Stimulated activated CD8-positive, alpha-beta memory T cell treated with anti-CD3 and anti-CD28 coated beads, Interleukin-15, amount 100 ng/mL, for 1 hour (primary cell): ENCODE results near the gene RPL18A.

Experiments used
- DNase-seq: peaks from one replicate; pipeline ENCODE4 v3.0.0-alpha.2; 2020; ENCODE audit warnings: low read depth

RPL18A gene

DNA sequence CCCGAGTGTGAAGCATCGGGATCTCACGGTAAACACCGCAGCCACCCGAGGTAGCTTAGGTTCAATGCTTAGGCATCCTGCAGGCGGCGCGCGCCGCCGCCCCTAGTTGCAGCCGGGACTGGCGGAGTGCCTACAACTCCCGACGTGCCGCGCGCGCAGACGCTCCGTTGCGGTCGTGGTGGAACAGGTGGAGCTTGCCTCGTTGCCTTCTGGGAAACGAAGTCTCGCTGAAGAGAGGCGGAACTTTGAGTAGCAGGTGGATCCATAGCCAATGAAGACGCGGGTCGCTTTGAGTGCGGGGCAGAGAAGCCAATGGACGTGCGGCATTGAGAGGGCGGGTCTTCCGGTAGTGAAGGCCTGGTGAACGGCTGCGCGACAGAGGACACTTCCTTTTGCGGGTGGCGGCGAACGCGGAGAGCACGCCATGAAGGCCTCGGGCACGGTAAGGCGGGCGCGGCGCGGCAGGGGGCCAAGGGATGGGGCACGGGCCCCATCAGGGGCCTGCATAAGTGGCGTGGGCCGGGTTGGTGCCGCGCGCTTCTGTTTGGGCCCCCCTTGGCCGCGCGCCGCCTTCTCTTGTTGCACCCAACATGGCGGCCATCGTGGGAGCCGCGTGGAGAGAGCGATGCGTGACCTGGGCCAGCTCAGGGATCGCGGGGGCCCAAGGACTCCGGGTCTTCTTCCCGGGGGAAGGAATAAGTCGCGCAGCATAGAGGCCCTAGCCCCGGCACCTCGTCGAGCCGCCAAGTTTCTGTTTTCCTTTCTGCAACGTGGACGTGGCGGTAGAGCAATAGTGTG is at the start of gene RPL18A:
RPL18A (plus strand) TSS at position 378 of the 798 bp plus-strand sequence; CDS start at position 425, 47 bp downstream.
- DNase-seq: peak; percentile 97

DNA sequence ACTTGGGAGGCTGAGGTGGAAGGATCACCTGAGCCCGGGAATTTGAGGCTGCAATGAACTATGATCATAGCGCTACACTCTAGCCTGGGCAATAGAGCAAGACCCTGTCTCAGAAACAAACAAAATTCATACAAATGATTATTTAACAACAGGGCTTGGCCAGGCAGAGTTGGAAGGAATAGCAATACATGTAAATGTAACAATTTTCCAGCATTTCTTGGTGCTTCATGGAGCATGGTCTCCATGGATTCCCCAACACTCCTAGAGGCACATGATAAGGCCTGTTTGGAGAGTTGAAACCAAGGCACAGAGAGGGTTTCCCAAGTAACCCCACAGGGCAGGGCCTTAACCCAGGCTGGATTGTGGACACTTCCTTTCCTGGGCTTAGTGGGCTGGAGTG is 48.6 kb upstream of the RPL18A start:
- DNase-seq: no peak

DNA sequence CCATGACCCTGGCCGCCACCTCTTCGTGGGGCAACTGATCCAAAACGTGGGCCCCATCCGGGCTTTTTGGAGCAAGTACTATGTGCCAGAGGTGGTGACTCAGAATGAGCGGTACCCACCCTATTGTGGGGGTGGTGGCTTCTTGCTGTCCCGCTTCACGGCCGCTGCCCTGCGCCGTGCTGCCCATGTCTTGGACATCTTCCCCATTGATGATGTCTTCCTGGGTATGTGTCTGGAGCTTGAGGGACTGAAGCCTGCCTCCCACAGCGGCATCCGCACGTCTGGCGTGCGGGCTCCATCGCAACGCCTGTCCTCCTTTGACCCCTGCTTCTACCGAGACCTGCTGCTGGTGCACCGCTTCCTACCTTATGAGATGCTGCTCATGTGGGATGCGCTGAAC is 48.0 kb upstream of the RPL18A start:
- no peak for DNase-seq

DNA sequence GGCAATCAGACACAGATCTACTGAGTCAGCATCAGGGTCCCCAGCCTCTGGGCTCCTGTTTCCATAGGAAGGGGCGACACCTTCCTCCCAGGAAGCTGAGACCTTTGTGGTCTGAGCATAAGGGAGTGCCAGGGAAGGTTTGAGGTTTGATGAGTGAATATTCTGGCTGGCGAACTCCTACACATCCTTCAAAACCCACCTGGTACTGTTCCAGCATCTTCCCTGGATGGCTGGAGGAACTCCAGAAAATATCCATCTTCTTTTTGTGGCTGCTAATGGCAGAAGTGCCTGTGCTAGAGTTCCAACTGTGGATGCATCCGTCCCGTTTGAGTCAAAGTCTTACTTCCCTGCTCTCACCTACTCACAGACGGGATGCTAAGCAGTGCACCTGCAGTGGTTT is 47.6 kb upstream of the RPL18A start:
- DNase-seq: no peak

DNA sequence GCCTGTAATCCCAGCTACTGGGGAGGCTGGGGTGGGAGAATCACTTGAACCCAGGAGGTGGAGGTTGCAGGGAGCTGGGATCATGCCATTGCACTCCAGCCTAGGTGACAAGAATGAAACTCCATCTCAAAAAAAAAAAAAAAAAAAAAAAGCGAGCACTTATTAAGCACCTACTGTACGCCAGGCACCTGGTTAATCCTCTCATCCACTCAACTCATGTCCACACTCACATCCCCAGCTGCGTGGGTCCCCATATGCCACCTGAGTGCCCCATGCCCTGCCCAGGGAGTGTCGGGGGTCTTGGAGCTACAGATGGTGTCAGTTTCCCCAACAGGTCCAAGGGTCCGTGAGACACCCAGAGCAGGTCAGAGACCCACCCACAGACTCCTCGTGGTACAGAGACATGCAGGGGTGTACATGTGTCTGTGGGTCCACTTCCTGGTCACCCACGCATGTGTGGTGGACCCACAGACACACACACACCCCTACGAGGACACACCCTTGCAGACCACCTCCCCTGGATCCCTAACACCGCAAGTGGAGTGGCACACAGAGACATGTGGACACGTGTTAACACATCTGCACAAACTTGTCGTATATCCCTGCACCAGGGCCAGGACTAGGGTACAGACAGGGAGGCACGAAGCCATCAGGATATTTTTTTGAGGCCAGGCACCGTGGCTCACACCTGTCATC is 41.9 kb upstream of the RPL18A start:
- no peak for DNase-seq

DNA sequence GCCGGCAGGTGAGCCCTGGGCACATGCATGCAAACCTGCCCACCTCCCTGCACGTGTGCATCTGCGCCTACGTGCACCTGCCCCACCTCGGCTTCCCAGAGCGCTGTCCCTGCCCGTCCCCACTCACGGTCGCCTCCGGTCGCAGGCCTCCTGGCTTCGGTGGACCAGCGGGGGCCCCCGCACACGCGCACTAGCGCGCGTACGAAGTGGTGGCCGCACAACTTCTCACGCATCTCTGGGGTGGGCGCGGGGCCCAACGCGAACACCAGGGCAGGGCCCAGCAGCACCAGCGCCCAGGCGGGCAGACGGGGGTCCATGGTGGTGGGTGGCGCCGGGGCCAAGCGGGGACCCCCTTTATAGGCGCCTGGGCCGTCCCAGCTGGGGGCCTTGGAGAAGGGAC is 38.5 kb upstream of the RPL18A start, which contains the start of gene INSL3:
INSL3 (minus strand) TSS at position 330 of the 400 bp plus-strand sequence; CDS start at position 317, 13 bp downstream.
- DNase-seq: no peak

DNA sequence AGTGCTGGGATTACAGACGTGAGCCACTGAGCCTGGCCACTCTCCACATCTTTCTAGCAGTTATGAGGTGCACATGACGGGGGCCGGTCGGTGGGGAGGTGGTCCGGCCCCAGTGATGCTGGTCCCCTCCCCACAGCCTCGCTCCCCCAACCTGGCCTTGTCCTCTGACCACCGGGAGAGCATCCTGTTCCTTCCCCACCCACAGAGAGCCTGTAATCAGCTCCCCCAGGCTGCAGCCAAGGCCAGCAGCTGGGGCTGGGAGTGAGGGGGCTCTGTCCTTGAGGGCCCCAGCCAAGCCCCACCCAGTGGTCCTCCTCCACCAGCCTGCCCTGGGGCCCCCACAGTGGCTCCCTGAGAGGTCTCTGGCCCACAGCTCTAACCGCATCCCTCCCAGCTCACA is 35.4 kb upstream of the RPL18A start:
- no peak for DNase-seq

DNA sequence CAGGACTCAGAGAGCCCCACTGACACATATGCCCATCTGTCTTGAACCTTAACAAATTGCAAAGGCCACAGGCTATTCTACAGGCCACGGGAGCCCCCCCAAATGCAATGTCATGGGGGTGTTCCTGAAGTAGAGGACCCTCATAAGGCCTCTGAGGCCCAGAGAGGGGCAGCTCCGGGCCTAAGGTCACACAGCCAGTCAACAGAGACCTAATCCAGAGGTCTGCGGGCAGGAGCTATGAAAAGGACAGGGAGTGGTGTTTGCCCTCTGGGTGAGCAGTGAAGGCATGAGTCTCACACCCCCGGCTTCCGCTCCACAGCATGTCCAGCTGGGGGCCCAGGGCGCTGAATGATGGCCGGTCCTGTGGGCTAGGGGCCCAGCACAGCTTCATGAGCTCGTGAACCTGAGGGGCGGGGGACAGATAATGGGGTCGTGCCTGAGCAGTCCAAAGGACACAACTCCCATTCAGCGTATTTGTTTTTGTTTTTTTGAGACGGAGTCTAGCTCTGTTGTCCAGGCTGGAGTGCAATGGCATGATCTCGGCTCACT is 33.1 kb upstream of the RPL18A start:
- no peak for DNase-seq

DNA sequence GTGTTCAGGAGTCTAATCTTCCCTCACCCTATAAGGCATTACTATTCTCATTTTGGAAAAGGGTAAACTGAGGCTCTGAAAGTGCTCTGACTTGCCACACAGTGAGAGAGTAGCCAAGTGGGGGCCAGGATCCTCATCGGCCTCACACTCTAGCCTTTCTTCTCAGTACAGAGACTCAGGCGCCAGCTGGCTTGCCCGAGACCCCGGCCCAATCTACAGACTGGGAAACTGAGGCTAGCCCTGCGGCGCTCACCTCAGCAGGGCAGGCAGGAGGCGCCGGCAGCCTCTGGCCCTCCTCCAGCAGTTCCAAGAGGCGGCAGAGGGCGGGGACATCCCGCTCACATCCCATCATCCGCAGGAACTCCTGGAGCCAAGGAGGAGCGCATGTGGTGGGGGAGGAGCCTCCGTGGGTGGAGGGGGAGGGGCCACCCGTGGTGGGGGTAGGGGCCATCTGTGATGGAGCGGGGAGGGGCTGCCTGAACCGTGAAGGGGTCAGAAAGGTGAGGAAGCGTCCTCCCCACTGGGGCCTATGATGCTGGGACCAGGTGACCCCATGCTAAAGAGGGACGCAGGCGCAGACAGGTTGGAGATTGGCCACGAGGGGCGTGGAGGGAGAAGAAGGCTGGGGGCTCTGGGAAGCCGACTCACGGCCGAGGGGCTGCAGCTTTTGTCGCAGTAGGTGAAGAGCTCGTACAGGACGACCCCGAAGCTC is 29.7 kb upstream of the RPL18A start:
- DNase-seq: no peak

DNA sequence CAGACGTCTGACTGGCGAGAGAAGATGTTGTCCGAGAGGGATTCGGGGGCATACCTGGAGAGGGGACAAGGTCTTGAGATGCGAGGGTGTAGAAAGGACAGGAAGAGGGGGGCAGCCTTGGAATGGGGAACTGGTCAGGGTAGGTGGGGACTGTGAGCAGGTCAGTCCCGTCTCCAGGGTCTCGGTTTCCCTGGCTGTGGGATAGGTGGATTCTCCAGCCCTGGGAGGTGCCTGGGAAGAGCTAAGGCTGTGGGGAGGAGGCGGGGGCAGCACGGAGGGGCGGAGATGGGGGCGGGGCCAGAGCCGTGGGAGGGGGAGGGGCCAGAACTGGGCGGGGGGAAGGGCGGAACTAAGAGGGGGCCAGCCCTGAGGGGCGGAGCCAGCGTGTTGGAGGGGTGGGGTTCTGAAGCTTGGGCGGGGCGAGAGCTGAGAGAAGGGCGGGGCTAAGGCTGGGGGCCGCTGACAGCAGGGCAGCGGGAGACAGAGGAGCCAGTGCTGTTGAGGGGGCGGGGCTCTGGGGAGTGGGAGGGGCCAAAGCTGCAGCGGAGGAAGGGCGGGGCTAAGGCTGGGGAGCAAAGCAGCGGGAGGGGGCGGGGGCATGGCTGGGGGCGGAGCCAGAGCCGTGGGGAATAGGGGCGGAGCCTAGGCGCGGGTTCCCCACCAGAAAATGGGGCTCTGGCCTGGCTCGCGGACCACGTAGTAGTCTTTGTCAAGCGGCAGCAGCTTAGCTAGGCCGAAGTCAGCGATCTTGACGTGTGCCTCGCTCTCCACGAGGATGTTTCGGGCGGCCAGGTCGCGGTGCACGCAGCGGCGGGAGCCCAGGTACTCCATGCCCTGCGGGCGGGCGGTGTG is 28.9 kb upstream of the RPL18A start:
- no peak for DNase-seq

DNA sequence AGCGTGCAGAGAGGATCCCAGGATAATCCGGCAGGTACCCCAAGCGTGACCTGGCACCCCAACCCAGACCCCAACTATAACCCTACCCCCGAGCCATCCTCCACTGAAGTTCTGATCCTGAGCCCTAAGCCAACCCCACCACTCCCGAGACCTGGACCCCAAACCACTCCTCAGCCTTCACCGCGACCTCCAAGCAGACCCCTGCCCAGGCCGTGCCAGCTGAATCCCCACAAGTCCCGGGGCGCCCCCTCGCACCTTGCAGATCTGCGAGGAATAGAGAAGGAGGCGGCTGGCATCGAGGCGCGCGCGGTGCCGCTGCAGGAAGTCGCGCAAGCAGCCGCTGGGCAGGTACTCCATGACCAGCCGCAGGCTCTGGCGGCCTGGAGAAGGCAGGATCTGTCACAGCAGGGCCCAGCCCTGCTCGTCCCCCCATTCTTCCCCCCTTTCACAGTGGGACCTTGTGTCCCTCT is 28.3 kb upstream of the RPL18A start:
- no peak for DNase-seq

DNA sequence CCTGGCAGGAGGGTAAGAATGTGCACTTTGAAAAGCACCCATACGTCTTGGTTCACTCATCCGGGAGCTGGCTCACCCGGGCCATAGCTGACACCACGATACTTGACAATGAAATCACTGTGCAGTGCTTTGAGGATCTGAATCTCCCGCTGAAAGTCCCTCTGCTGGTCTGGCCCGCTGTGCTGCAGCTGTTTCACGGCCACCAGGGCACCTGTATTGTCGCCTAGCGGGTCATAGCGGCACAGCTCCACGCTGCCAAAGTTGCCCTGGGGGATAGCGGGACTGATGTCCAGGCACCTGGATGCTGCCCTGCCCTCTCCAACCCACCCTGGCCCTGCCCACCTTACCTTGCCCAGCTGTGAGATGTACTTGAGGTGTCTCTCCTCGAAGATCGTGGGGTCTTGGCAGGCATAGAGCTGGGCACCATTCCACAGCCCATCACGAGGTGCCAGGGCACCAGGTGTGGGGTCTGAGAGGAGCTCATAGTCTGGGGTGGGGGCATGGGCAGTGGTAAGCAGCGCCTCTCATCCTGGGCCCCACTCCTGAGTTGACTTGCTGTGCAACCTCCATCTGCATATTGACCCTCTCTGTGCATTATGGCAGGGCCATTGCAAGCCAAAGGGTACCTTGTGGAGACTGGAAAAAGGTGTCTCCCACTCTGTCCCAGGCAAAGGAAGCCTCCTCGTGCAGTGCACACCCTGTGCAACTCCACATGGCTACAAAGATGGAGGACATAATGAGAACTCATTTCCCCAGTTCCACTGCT is 27.1 kb upstream of the RPL18A start:
- no peak for DNase-seq

DNA sequence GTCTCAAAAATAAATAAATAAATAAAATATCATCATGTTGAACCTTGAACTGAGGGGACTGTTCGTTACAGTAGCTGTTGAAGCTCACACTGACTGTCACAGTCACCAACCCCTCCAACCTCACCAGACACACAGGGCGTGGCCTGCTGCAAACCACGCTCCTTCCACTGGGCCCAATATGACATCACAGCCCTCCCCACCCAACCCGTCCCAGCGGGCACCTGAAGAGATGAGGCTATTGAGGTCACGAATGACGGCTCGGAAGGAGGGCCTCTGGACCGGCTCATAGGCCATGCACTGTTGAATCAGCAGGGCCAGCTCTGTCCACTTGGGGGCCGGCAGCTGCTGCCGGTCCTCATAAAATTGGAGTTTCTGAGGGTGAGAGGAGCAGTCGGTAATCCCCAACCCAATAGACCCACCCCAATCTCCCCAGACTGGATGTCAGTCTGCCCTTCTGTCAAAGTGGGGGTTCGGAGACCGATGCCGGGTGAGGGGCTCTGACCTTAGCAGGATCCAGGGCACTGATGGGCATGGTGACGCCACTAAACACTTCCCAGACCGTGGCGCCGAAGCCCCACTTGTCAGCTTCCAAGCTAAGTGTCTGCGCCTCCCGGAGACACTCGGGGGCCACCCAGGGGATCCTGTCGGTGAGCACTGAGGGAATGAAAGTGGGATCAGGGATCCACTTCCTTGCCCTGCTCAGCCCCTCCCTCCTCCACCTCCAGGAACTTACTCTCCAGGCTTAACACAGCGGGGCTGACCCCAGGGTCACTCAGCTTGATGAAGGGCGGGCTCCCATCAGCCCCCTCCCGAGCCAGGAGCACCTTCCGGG is 25.1 kb upstream of the RPL18A start:
- no peak for DNase-seq

DNA sequence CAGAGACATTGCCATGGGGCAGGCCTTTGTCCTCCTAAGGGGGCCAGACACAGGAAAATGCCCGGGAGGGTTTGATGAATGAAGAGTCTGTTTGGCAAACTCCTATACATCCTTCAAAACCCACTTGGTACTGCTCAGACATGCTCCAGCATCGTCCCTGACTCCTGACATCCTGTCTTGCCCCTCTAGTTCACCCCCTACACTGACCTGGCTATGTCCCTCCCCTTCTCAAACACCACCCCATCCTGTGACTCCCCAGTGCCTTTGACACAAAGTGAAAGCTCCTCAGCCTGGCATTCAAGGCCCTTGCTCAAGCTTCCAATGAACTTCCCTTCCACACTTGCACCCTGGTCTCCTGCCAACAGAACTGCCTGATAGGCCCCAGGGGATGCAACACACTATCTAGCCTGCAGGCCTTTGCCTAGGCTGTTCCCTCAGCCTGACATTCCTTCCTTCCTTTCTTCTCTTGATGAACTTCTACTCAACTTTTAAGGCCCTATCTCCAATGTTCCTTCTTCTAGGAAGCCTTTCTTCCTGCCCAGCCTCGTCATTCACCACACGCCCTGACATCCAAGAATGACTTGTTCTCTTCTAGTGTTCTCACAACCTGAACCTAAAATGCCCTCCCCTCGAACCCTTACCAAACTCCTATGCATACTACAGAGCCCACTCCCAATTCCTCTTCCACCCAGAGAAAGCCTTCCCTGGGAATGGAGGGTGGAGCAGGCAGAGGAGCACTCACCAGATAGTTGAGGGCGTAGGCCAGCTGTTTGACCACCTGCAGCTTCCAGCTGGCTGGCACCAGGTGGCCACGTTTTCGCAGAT is 24.3 kb upstream of the RPL18A start:
- DNase-seq: no peak

DNA sequence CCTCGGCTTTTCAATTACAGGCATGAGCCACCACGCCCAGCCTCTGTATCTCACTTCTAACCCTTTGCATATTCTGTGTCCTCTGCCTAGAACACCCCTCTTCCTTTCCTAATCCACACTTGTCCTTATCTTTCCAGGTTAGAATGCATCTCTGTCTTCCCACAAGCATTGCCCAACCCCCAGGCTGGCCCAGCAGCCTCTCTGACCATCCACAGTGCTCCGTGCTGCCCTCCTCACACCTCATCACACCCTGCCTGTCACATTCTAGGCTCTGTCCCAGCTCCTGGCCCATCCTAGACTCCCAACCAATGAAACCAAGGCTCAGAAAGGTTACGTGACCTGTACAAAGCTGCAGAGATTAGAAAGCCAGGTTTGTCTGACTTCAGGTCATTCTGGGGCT is 23.2 kb upstream of the RPL18A start:
- no peak for DNase-seq

DNA sequence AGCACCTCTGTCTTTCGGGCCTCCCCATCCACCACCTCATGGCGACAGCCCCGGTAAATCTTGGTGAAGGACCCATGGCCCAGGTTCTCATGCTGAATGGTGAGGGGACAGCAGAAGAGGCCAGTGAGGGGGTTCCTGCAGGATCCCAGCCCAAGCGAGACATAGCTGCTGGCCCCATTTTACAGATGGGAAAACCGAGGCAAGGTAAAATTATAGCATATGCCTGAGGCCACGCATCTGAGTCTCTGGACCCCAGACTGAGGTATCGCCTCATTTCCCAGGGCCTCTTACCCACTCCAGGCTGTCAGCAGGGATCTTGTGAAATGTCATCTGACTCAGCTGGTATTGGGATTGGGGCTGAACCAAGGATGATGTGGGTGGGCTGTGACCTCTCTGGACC is 21.7 kb upstream of the RPL18A start:
- DNase-seq: no peak

DNA sequence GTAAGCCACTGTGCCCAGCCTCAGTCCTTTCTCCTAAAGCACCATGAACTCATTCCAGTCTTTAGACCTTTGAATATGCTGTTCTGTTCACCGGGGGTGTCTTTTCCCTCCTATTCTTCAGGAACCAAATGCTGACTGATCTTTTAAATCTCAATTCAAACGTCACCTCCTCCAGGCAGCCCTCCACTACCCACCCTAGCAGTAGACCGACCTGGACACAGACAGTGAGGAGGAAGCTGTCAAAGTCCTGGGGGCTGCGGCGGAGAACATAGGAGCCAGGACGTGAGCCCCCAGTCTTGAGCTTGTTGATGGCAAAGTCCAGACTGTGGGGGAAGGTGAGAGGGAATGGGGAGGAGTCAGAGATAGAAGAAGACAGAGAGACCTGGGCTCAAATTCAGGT is 19.7 kb upstream of the RPL18A start:
- no peak for DNase-seq

DNA sequence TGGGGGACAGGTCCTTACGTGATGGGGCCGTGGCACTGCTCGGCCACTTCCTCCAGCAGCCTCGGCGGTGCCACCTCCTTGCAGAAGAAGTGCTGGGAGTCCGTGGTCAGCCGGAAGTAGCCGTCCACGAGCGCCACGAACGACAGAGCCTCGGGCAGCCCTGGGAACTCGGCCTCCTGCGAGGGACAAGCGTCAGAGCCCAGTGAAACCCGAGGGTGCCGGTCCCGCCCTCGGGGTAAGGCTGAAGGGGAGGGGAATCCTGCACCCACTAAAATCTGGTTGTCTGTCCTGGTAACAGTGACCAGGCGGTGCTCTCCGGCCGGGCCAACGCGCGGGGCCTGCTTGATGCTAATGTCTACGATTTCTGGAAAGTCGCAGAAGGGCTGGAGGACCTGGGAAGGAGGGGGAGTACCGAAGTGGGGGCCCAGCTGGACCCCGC is 18.3 kb upstream of the RPL18A start:
- no peak for DNase-seq
